Measurements from ENCODE around the gene PLCL2.

The PLCL2 gene

DNA sequence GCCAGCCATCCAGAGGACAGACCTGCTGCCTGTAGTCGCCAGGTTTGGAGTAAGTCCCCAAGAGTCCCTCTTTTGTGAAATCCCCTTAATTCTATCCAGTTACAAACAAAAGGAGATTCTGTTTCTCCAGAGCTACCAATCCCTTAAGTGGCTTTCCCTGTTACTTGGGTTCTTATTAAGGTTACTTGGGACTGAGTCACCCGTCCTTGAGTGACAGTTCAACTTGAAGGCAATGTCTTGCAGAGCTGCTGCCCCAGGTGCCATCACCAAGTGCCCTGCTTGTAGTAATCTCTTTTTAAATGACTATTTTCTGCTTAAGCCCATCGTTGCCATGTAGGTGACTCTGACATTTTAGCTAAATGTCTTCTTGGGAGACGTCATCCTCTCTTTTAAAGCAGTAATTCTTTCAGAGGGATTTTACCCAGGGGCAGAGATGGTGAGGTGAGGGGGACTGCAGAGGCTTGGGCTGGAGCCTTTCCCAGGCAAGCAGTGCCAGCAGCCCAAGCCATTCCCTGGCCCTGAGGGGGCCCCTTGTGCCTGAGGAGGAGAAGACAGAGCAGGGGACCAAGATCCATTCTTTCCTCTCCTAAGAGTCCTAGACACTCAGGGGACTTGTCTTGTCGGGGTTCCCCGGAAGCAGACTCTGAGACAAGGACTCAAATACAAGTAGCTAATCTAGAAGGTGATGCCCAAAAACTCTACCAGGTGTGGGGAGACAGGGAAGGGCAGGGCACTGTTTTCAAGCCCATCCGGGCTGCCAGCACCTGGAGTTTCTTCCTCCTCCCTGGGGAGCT, 253.7 kb downstream of the PLCL2 start:
- DNase-seq (ENCODE audit: extremely low read depth in 1 of 2, low read depth in 1 of 2), result no peak

All from stimulated activated CD8-positive, alpha-beta memory T cell treated with anti-CD3 and anti-CD28 coated beads, Interleukin-7, amount 100 ng/mL, for 48 hours (primary cell).